Measurements from ENCODE around the gene NEXMIF.
"Not testable (repeated sequence)": the region's sequence is repeated elsewhere in the genome, so short reads cannot be mapped to it uniquely, and the experiment has no call there.

NEXMIF gene

DNA sequence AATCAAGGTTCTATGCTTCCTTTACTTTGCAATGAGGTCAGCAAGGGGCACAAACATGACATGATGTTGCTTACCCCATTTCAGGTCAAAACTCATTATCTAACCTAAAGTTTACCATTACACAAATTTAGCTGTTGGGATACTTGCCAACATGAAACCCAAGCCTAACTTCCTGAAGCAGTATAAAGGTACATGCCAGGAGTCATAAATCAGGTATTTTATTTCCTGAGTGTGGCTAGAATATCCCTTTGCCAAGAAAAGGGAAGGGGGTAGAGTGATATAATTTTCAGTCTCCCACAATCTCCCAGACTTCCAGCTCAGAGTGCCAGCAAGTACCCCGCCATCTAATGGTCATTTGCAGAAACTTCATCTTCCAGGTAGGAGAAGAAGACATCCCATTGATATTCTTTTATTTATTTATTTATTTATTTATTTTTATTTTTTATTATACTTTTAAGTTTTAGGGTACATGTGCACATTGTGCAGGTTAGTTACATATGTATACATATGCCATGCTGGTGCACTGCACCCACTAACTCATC, 136.6 kb downstream of the NEXMIF start:
- no peak for DNase-seq

DNA sequence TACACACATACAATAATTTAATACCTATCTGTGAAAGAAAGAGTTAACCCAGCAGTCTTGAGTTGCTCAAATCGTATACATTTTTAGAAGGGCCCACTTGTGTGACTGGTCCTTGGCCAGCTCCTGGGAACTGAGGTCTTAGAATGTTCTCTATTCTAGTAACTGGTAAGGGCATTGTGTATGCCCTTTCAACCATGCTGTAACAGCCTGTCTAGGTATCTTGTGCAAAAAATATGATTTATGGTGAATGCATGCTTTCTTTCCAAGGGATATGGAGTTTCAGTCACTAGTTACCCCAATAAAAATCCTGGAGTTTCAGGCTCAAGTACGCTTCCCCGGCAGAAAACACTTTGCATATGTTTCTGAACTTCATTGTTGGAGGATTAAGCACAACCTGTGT, 140.6 kb downstream of the NEXMIF start:
- no peak for DNase-seq

DNA sequence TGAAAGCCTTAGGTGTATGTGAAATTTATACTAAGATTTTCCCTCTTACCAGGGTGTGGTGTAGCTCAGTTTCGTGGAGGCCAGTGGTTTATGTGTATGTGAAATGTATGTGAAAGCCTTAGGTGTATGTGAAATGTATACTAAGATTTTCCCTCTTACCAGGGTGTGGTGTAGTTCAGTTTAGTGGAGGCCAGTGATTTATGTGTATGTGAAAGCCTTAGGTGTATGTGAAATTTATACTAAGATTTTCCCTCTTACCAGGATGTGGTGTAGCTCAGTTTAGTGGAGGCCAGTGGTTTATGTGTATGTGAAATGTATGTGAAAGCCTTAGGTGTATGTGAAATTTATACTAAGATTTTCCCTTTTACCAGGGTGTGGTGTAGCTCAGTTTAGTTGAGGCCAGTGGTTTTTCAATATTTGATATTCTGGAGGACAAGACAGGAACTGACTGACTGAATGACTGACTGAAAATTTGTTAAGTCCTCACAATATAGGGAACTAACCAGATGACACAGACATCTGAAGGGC, 143.7 kb downstream of the NEXMIF start:
- no peak for DNase-seq

DNA sequence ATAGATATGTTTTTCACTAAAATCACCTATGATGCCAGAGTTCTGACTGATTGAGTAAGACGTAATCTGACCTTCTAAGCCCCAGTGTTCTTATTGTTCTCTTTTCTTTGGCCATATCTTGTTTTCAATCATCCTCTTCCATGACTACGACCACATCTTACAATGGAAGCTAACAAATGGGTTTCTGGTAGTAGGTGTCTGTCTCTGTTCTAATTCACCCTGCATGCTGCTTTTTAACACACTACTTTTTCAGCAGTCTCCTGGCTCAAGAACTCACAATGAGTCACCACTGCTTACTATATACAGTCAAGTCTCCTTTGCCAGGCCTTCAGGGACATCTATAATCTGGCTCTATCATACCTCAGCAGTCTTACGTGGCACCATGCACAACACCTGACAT, 146.1 kb downstream of the NEXMIF start:
- DNase-seq, result no peak

DNA sequence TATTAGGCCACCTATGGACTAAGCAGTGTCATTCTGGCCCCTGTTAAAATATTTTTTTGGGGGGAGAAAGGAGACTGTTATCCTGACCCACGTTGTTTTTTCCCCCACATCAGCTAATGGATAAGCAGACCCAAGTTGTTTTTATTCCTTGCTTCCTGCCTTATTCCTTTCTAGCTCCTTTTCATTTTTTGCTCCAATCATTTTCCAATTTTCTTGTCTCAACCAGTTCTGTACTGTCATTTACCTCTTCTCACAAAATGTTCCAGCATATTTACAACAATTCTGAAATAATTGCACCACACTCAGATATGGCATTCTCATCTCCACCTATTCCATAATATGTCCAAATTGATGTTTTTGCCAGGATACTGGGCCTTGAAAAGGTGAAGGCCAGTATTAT, 150.3 kb downstream of the NEXMIF start:
- no peak for DNase-seq

DNA sequence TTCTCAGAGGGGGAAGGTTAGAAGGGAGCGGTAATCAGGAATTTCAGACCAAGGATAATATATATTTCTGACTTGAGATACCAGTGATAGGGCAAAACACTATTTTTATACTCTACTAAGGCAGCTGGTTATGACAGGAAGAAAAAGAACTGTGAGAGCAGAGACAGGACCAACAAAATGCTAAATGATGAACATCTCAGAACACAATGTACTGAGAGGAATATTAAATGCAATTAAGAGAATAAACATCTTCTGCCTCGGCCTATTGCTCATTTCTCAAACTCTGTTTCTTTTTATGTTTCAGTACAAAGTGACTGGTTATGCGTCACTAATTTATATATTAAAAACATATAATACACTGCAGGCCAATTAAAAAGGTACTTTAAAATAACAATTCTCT, 188.8 kb downstream of the NEXMIF start:
- DNase-seq, result no peak

DNA sequence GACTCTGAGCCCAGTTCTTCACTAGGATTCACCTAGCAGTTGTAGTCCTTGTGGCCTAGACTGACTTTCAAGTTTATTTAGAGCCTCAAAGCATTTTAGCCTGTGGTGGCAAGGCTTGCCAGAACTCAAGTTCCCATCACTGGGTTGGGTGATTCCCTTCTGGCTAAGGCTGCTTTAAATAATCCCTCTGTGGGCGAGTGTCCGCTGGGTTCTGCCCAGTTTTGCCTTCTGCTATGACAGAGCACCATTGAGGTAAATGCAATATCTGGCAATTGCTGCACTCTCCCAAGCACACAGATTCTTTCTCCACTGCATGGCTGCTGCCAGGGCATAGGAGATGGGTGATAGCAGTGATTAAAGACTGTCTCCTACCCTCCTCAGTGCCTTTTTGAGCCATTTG, 220.0 kb downstream of the NEXMIF start:
- DNase-seq, result no peak

DNA sequence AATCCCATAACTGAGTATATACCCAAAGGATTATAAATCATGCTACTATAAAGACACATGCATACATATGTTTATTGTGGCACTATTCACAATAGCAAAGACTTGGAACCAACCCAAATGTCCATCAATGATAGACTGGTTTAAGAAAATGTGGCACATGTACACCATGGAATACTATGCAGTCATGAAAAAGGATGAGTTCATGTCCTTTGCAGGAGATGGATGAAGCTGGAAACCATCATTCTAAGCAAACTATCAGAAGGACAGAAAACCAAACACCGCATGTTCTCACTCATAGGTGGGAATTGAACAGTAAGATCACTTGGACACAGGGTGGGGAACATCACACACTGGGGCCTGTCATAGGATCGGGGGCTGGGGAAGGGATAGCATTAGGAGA, 223.9 kb downstream of the NEXMIF start:
- not testable (repeated sequence) for DNase-seq

DNA sequence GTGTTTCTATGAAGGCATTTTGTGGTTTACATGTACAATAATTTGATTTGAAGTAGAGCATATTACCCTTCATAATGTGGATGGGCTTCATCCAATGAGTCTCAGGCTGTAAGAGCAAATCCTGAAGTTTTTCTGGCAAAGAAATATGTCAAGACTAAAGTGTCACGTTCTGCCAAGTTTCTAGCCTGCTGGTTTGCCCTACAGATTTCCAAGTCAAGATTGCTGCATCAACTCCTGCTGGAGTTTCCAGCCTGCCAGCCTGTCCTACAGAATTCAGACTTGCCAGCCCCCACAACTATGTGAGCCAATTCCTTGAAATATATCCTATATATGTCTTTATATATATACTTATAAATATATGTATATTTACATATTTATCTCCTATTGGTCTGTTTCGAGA, 240.8 kb downstream of the NEXMIF start:
- DNase-seq, result no peak
